NOMO-1 (cell line): ENCODE results near the gene BAAT.

Experiments used
- DNase-seq, 2 experiments: peaks; one replicate each; lab custom pipeline; 2025; ENCODE audit not compliant: unreplicated experiment in 2 of 2; lab: John Stamatoyannopoulos, UW

Gene BAAT

GRCh38 chr9:101398930-101399642 lies 14.3 kb upstream of the BAAT start:
- no peak for DNase-seq

- DNase-seq = peak; percentile 98 to 99
Observed at GRCh38 chr9:101398068-101398929, 13.5 kb upstream of the BAAT start, which contains the start of the genes MRPL50 and ZNF189. TSS of gene MRPL50 (minus strand) at chr9:101398618. CDS start at chr9:101398592, 26 bp downstream. TSS of gene ZNF189 (plus strand) at chr9:101398851. CDS start at chr9:101399157, 306 bp downstream.

- DNase-seq = no peak
Observed at GRCh38 chr9:101397746-101398067, 12.9 kb upstream of the BAAT start.

- DNase-seq = no peak
Observed at GRCh38 chr9:101394687-101395086, 9.9 kb upstream of the BAAT start.

GRCh38 chr9:101393135-101393534 lies 8.3 kb upstream of the BAAT start:
- DNase-seq = no peak

- no peak for DNase-seq
Observed at GRCh38 chr9:101388507-101388993, 3.7 kb upstream of the BAAT start.

GRCh38 chr9:101387871-101388506 lies 3.2 kb upstream of the BAAT start:
- no peak for DNase-seq

GRCh38 chr9:101383361-101383760 lies 1.4 kb downstream of the BAAT start:
- no peak for DNase-seq

- no peak for DNase-seq
Observed at GRCh38 chr9:101381833-101382342, 2.9 kb downstream of the BAAT start.

- DNase-seq = no peak
Observed at GRCh38 chr9:101381118-101381517, 3.7 kb downstream of the BAAT start.

- no peak for DNase-seq
Observed at GRCh38 chr9:101380295-101380694, 4.5 kb downstream of the BAAT start.

- no peak for DNase-seq
Observed at GRCh38 chr9:101376111-101376848, 8.5 kb downstream of the BAAT start.

GRCh38 chr9:101375546-101375945 lies 9.3 kb downstream of the BAAT start:
- DNase-seq = no peak

GRCh38 chr9:101372327-101373118 lies 12.3 kb downstream of the BAAT start:
- no peak for DNase-seq

GRCh38 chr9:101371813-101372212 lies 13.0 kb downstream of the BAAT start:
- no peak for DNase-seq

GRCh38 chr9:101369884-101370531 lies 14.8 kb downstream of the BAAT start:
- no peak for DNase-seq

GRCh38 chr9:101369286-101369685 lies 15.5 kb downstream of the BAAT start:
- no peak for DNase-seq

GRCh38 chr9:101367323-101367722 lies 17.5 kb downstream of the BAAT start:
- no peak for DNase-seq
